NCI-H146 (cell line): Measurements from ENCODE around the gene SLC38A2.
"Not testable (repeated sequence)": the region's sequence is repeated elsewhere in the genome, so short reads cannot be mapped to it uniquely, and the experiment has no call there.

Experiments used
- DNase-seq: peaks from one replicate; lab custom pipeline; 2025; lab: John Stamatoyannopoulos, UW

The SLC38A2 gene

GRCh38 chr12:46360908-46361666, 11.5 kb downstream of the SLC38A2 start:
- DNase-seq, result no peak

GRCh38 chr12:46360370-46360769, 12.2 kb downstream of the SLC38A2 start:
- DNase-seq, result no peak

- no peak for DNase-seq
Observed at GRCh38 chr12:46359667-46360280, 12.8 kb downstream of the SLC38A2 start.

GRCh38 chr12:46358791-46359666, 13.5 kb downstream of the SLC38A2 start:
- no peak for DNase-seq

GRCh38 chr12:46358325-46358700, 14.3 kb downstream of the SLC38A2 start:
- no peak for DNase-seq

- no peak for DNase-seq
Observed at GRCh38 chr12:46357438-46358324, 14.9 kb downstream of the SLC38A2 start.

GRCh38 chr12:46356655-46357437, 15.7 kb downstream of the SLC38A2 start:
- DNase-seq, result no peak

GRCh38 chr12:46354802-46355199, 17.8 kb downstream of the SLC38A2 start:
- no peak for DNase-seq

GRCh38 chr12:46354111-46354801, 18.3 kb downstream of the SLC38A2 start:
- no peak for DNase-seq

- DNase-seq, result no peak
Observed at GRCh38 chr12:46351886-46352650, 20.5 kb downstream of the SLC38A2 start.

- DNase-seq, result no peak
Observed at GRCh38 chr12:46351138-46351537, 21.4 kb downstream of the SLC38A2 start.

- no peak for DNase-seq
Observed at GRCh38 chr12:46349253-46349652, 23.3 kb downstream of the SLC38A2 start.

- no peak for DNase-seq
Observed at GRCh38 chr12:46343118-46343852, 29.3 kb downstream of the SLC38A2 start.

- no peak for DNase-seq
Observed at GRCh38 chr12:46342562-46343033, 30.0 kb downstream of the SLC38A2 start.

GRCh38 chr12:46339051-46339450, 33.5 kb downstream of the SLC38A2 start:
- no peak for DNase-seq

- no peak for DNase-seq
Observed at GRCh38 chr12:46332260-46332659, 40.3 kb downstream of the SLC38A2 start.

- not testable (repeated sequence) for DNase-seq
Observed at GRCh38 chr12:46325075-46325474, 47.5 kb downstream of the SLC38A2 start.

GRCh38 chr12:46320731-46321130, 51.8 kb downstream of the SLC38A2 start:
- DNase-seq, result no peak

GRCh38 chr12:46318037-46318436, 54.5 kb downstream of the SLC38A2 start:
- DNase-seq, result no peak
